Left ventricle myocardium inferior (tissue), 1 donor: ENCODE measurements around the gene ID3. TPM values are rescaled to one million over a fixed set of nuclear protein-coding genes. Genes with fewer than 3 reads are reported as not detected.

Experiments
- DNase-seq: peaks from one replicate; pipeline ENCODE4 v3.0.0-alpha.2; 2020
- H3K27ac ChIP-seq: fragments of 200-600 bp; replicated peaks from 2 replicates; pipeline ENCODE4 v1.8.0; 2021
- H3K27me3 ChIP-seq: fragments of 200-600 bp; 2 replicates; pipeline ENCODE4 v1.8.0; 2021; ENCODE audit warnings: low read depth
- H3K36me3 ChIP-seq: fragments of 200-600 bp; 2 replicates; pipeline ENCODE4 v1.8.0; 2021
- H3K4me1 ChIP-seq: fragments of 200-600 bp; 2 replicates; pipeline ENCODE4 v1.8.0; 2021
- H3K4me3 ChIP-seq: fragments of 200-600 bp; 2 replicates; pipeline ENCODE4 v1.8.0; 2021; ENCODE audit warnings: mild to moderate bottlenecking, moderate library complexity
- H3K9me3 ChIP-seq: fragments of 200-600 bp; replicated peaks from 2 replicates; pipeline ENCODE4 v1.8.0; 2021
- CTCF ChIP-seq: fragments of 200-600 bp; IDR thresholded peaks from 2 replicates; pipeline ENCODE4 v1.8.0; 2021; ENCODE audit warnings: antibody characterized with exemption, mild to moderate bottlenecking, borderline replicate concordance
- intact Hi-C: fragments of 100-400 bp; cut with micrococcal nuclease; formaldehyde crosslinking; loops from one replicate; pipeline ENCODE4 v1.11.0; 2022
- total RNA-seq: library from RNA; stranded (reverse); fragmentation: NEBNext Ultra II Directional; extraction: Animal tissue kit (Norgen Biotek cat#: 25700); gene quantifications from one replicate; pipeline ENCODE4 v1.2.1, GENCODE V29; 2021
- donor health status: DM: no; HTN: yes; CAD: no; lungs with severe emphysema.

Gene ID3
- total RNA-seq, 1 donor from 2014 or later: 75.2 TPM

- Histone ChIP-seq H3K27ac (no peak overlapping the region), H3K27me3 (peaks cover 22% of the 10 kb centered on the region), H3K4me3 (no peak overlapping the region), H3K36me3 (no peaks in the 10 kb centered on the region), H3K4me1 (peaks cover 29% of the 10 kb centered on the region), H3K9me3 (no peaks in the 10 kb centered on the region)
- no peak for TF ChIP-seq CTCF
- intact Hi-C loops: no loop called here
- no peak for DNase-seq
Observed at GRCh38 chr1:23526329-23527041, 32.8 kb downstream of the ID3 start.

GRCh38 chr1:23525558-23526250 is 33.6 kb downstream of the ID3 start:
- Histone ChIP-seq H3K27ac (no peak overlapping the region), H3K36me3 (no peaks in the 10 kb centered on the region), H3K27me3 (peaks cover 21% of the 10 kb centered on the region), H3K9me3 (no peaks in the 10 kb centered on the region), H3K4me1 (peaks cover 24% of the 10 kb centered on the region), H3K4me3 (no peak overlapping the region)
- intact Hi-C loops: no loop called here
- no peak for TF ChIP-seq CTCF
- DNase-seq: no peak

DNA sequence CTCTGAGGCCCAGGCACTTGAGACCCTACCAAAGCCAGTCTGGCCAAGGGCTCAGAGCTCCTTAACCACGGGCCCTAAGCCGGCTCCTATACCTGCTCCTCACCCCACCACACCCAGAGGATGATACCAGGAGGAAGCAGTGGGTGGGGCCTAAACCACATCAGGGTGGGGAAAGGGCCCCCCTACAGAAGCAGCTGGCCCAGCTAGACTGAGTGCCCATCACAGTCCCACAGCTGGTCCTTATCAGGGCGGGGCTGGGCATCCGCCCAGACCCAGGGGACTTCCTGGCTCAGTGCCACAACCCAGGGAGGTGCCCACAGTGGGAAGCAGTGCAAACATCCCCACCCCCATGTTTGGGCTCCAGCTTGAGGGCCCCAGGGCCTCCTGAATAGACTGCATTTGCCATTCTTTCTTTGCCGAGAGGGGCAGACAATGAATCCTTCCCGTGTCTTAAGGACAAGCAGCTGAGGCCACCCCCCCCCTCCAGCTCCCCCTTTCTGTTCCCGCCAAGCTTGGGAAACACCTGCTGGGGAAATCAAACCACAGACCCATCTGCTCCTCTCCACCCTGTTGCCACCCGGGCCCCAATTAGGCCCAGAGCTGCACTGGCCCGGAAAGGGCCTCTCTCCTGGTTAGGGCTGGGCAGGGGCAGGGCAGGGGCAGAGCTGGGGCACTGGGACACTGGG is 34.4 kb downstream of the ID3 start:
- DNase-seq: no peak
- H3K9me3 ChIP-seq: no peaks in the 10 kb centered on the region
- H3K27me3 ChIP-seq: peaks cover 12% of the 10 kb centered on the region
- intact Hi-C loops: no loop called here
- H3K36me3 ChIP-seq: no peaks in the 10 kb centered on the region
- H3K27ac ChIP-seq: no peak overlapping the region
- no peak overlapping the region for H3K4me3 ChIP-seq
- peaks cover 15% of the 10 kb centered on the region for H3K4me1 ChIP-seq
- TF ChIP-seq CTCF: no peak

GRCh38 chr1:23524163-23524562 is 35.1 kb downstream of the ID3 start:
- Histone ChIP-seq H3K4me3 (no peak overlapping the region), H3K4me1 (peaks cover 15% of the 10 kb centered on the region), H3K36me3 (no peaks in the 10 kb centered on the region), H3K27ac (no peak overlapping the region), H3K9me3 (no peaks in the 10 kb centered on the region), H3K27me3 (peaks cover 5% of the 10 kb centered on the region)
- no peak for TF ChIP-seq CTCF
- DNase-seq: no peak
- intact Hi-C loops: no loop called here

DNA sequence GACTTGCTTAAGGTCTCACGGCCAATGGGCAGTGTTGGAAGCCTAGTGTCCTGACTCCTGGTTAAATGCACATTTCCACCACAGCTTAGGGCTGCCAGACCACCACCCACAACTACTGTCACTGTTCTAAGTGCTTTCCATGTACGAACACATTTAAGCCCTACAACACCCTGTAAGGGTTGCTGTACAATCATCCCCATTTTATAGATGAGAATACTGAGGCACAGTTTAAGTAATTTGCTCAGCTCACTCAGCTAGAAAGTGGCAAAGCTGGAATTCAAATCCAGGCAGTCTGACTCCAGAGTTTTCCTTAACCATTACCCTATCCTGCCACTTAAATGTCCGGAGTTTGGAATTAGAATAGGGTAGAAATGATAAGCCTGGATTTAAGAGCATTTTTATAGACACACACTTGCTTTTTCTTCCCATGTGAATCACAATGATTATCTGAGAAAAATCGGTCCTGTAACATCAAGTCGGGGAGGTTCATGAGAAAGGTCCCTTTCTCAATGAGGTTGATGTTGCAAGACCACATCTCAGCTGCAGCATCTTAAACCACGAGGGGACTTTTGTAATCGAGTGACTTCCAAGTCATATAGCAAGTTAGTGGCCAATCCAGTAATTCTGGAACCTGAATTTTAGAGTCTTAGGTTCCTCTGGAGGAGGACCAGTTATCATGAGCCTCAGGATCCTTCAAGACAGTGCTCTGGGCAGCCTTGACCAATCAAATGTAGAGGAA is 36.9 kb downstream of the ID3 start:
- no peaks in the 10 kb centered on the region for H3K36me3 ChIP-seq
- intact Hi-C loops: no loop called here
- H3K9me3 ChIP-seq: no peaks in the 10 kb centered on the region
- no peak overlapping the region for H3K27ac ChIP-seq
- H3K4me1 ChIP-seq: no peaks in the 10 kb centered on the region
- DNase-seq: no peak
- H3K4me3 ChIP-seq: no peak overlapping the region
- peaks cover 1% of the 10 kb centered on the region for H3K27me3 ChIP-seq
- TF ChIP-seq CTCF: no peak
